ENCODE measurements around the gene GULP1. TPM values are rescaled to one million over a fixed set of nuclear protein-coding genes. Genes with fewer than 3 reads are reported as not detected.
A peak's percentile ranks its signal among the peaks of the same experiment; 100 is the strongest.

Gene GULP1
- total RNA-seq, 4 donors from 2014 or later = 6.4 to 44.1 (median 25.4) TPM

- in situ Hi-C loops (cut with MboI; ENCODE audit: low pct_ligation_motif_present in 1 of 4, low pct_unique_long_range_greater_than_20kb in 1 of 4, low sequenced_read_pairs in 3 of 4) = no loop called here
- intact Hi-C loops (cut with DNase I; ENCODE audit: low total_unique reads) = no loop called here
- Histone ChIP-seq H3K4me3 (no peak overlapping the region), H3K4me1 (peaks cover 0 to 7% (median 0%) of the 10 kb centered on the region in 4 donors), H3K36me3 (no peaks in the 10 kb centered on the region), H3K27me3 (no peaks in the 10 kb centered on the region), H3K27ac (no peak overlapping the region), H3K9me3 (no peaks in the 10 kb centered on the region)
- WGBS, 2 donors (ENCODE audit: low coverage in 1 of 2) = 83 to 100% methylated on average over 1 of the region's 1 CpG
- TF ChIP-seq CTCF (IDR thresholded peaks at IDR 0.05) (no peak), POLR2AphosphoS5 (IDR thresholded peaks at IDR 0.05) (no peak), POLR2A (IDR thresholded peaks at IDR 0.05) (no peak), EP300 (IDR thresholded peaks at IDR 0.05; ENCODE audit: low read depth) (no peak)
- DNase-seq = no peak
Observed at GRCh38 chr2:188609321-188610049, 317.8 kb downstream of the GULP1 start.

- Histone ChIP-seq H3K27ac (peak overlapping the region in 2 of 4 donors; percentile 18 to 44), H3K9me3 (no peaks in the 10 kb centered on the region), H3K4me1 (peaks cover 0 to 7% (median 0%) of the 10 kb centered on the region in 4 donors), H3K36me3 (no peaks in the 10 kb centered on the region), H3K4me3 (no peak overlapping the region), H3K27me3 (no peaks in the 10 kb centered on the region)
- 93 to 100% methylated on average over 1 to 2 of the region's 2 CpGs for WGBS, 2 donors (ENCODE audit: low coverage in 1 of 2)
- TF ChIP-seq CTCF (IDR thresholded peaks at IDR 0.05) (no peak), POLR2AphosphoS5 (IDR thresholded peaks at IDR 0.05) (no peak), POLR2A (IDR thresholded peaks at IDR 0.05) (no peak)
- in situ Hi-C loops (cut with MboI; ENCODE audit: low pct_ligation_motif_present in 1 of 4, low pct_unique_long_range_greater_than_20kb in 1 of 4, low sequenced_read_pairs in 3 of 4) (no loop called here), intact Hi-C loops (cut with DNase I; ENCODE audit: low total_unique reads) (no loop called here)
- no peak for DNase-seq
Observed at GRCh38 chr2:188610050-188610444, 318.4 kb downstream of the GULP1 start.

GRCh38 chr2:188610827-188611226 is 319.2 kb downstream of the GULP1 start:
- in situ Hi-C loops (cut with MboI; ENCODE audit: low pct_ligation_motif_present in 1 of 4, low pct_unique_long_range_greater_than_20kb in 1 of 4, low sequenced_read_pairs in 3 of 4) = no loop called here
- 48 to 80% methylated on average over 1 to 2 of the region's 2 CpGs for WGBS, 2 donors (ENCODE audit: low coverage in 1 of 2)
- TF ChIP-seq POLR2A (IDR thresholded peaks at IDR 0.05) (no peak), CTCF (IDR thresholded peaks at IDR 0.05) (no peak), EP300 (IDR thresholded peaks at IDR 0.05; ENCODE audit: low read depth) (no peak), POLR2AphosphoS5 (IDR thresholded peaks at IDR 0.05) (no peak)

GRCh38 chr2:188619146-188619545 is 327.5 kb downstream of the GULP1 start:
- no peak for DNase-seq
- Histone ChIP-seq H3K27ac (no peak overlapping the region), H3K36me3 (no peaks in the 10 kb centered on the region), H3K4me1 (peaks cover 0 to 1% (median 0%) of the 10 kb centered on the region in 4 donors), H3K27me3 (no peaks in the 10 kb centered on the region), H3K4me3 (no peak overlapping the region), H3K9me3 (no peaks in the 10 kb centered on the region)
- TF ChIP-seq EP300 (IDR thresholded peaks at IDR 0.05; ENCODE audit: low read depth) (no peak), POLR2A (IDR thresholded peaks at IDR 0.05) (no peak), CTCF (IDR thresholded peaks at IDR 0.05) (no peak), POLR2AphosphoS5 (IDR thresholded peaks at IDR 0.05) (no peak)
- in situ Hi-C loops (cut with MboI; ENCODE audit: low pct_ligation_motif_present in 1 of 4, low pct_unique_long_range_greater_than_20kb in 1 of 4, low sequenced_read_pairs in 3 of 4) (no loop called here), intact Hi-C loops (cut with DNase I; ENCODE audit: low total_unique reads) (loop anchor here (1.0 kb wide), 1 partner anchor 12 kb away; no protein-coding TSS in a partner anchor)
- WGBS, 2 donors (ENCODE audit: low coverage in 1 of 2) = 93% methylated on average over 4 of the region's 4 CpGs; no CpG with 5 or more reads in 1 of the 2 donors

More at GRCh38 chr2:188610827-188611226, 319.2 kb downstream of the GULP1 start:
- intact Hi-C loops (cut with DNase I; ENCODE audit: low total_unique reads) = no loop called here
- H3K27me3 ChIP-seq = no peaks in the 10 kb centered on the region
- H3K4me3 ChIP-seq = no peak overlapping the region
- H3K4me1 ChIP-seq = peaks cover 0 to 7% (median 0%) of the 10 kb centered on the region in 4 donors
- DNase-seq = no peak
- H3K27ac ChIP-seq = peak overlapping the region in 2 of 4 donors; percentile 18 to 44
- H3K9me3 ChIP-seq = no peaks in the 10 kb centered on the region
- no peaks in the 10 kb centered on the region for H3K36me3 ChIP-seq
